A673 (cell line): ENCODE measurements around the gene P3H3.

Experiments
- EZH2 ChIP-seq: fragments of 200-600 bp; sonication (generic); IDR thresholded peaks from 2 replicates; pipeline ENCODE4 v1.6.1; 2017; ENCODE audit warnings: borderline replicate concordance, low read depth, mild to moderate bottlenecking, mixed read lengths, antibody characterized with exemption, low read length; ENCODE audit not compliant: poor library complexity, severe bottlenecking
- TF ChIP-seq, protein P1 (sequence below): fragments of 300-800, 200-600 bp; sonication (generic); conservative IDR thresholded peaks from 2 replicates; pipeline ENCODE4 v1.5.1; 2017; ENCODE audit warnings: low read depth, mild to moderate bottlenecking, antibody characterized with exemption, low read length, moderate library complexity, mixed read lengths

GRCh38 chr12:6871052-6871957 is 43.1 kb downstream of the P3H3 start:
- TF ChIP-seq, protein P1, sequence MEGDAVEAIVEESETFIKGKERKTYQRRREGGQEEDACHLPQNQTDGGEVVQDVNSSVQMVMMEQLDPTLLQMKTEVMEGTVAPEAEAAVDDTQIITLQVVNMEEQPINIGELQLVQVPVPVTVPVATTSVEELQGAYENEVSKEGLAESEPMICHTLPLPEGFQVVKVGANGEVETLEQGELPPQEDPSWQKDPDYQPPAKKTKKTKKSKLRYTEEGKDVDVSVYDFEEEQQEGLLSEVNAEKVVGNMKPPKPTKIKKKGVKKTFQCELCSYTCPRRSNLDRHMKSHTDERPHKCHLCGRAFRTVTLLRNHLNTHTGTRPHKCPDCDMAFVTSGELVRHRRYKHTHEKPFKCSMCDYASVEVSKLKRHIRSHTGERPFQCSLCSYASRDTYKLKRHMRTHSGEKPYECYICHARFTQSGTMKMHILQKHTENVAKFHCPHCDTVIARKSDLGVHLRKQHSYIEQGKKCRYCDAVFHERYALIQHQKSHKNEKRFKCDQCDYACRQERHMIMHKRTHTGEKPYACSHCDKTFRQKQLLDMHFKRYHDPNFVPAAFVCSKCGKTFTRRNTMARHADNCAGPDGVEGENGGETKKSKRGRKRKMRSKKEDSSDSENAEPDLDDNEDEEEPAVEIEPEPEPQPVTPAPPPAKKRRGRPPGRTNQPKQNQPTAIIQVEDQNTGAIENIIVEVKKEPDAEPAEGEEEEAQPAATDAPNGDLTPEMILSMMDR, result no peak
- TF ChIP-seq EZH2, result no peak
